HepG2 (cell line): Measurements from ENCODE around the gene REPIN1. TPM values are rescaled to one million over a fixed set of nuclear protein-coding genes. Genes with fewer than 3 reads are reported as not detected.
A peak's percentile ranks its signal among the peaks of the same experiment; 100 is the strongest.

Experiments used
- CEBPG ChIP-seq: IDR thresholded peaks from 2 replicates; pipeline ENCODE4 v1.6.1; 2016
- CENPT ChIP-seq: sonication (generic); formaldehyde crosslinking; IDR thresholded peaks from 2 replicates; pipeline ENCODE4 v1.8.0; 2022; ENCODE audit warnings: low read depth, mild to moderate bottlenecking, moderate library complexity, missing genetic modification reagents
- HNF1A ChIP-seq, 2 experiments: sonication (generic) in 1 of 2; formaldehyde crosslinking in 1 of 2; IDR thresholded peaks; 2 replicates each; pipeline versions ENCODE4 v1.4.0 to v1.6.1; 2016 to 2020; ENCODE audit warnings: borderline replicate concordance in 1 of 2, low read depth in 1 of 2, mild to moderate bottlenecking in 1 of 2, missing genetic modification reagents in 1 of 2
- HOXA3 ChIP-seq: sonication (generic); formaldehyde crosslinking; IDR thresholded peaks from 2 replicates; pipeline ENCODE4 v1.5.0; 2020; ENCODE audit warnings: missing genetic modification reagents
- MED1 ChIP-seq: sonication (generic); formaldehyde crosslinking; IDR thresholded peaks from 2 replicates; pipeline ENCODE4 v1.4.0; 2020; ENCODE audit warnings: missing genetic modification reagents
- MEIS1 ChIP-seq: sonication (generic); formaldehyde crosslinking; IDR thresholded peaks from 2 replicates; pipeline ENCODE4 v1.9.0; 2021; ENCODE audit warnings: mild to moderate bottlenecking, missing genetic modification reagents, moderate library complexity, borderline replicate concordance
- NONO ChIP-seq, 2 experiments: fragments of 450-650 bp in 1 of 2; sonication (generic) in 1 of 2; formaldehyde crosslinking in 1 of 2; IDR thresholded peaks in 1 of 2; conservative IDR thresholded peaks in 1 of 2; 2 replicates each; pipeline versions ENCODE4 v1.6.1 to v1.8.0; 2017 to 2022; ENCODE audit warnings: mild to moderate bottlenecking in 1 of 2, missing genetic modification reagents in 1 of 2, moderate library complexity in 1 of 2
- POLR2A ChIP-seq, 2 experiments: IDR thresholded peaks; 2 replicates each; pipeline ENCODE4 v1.6.1; 2011; ENCODE audit warnings: low read depth in 2 of 2, low read length in 2 of 2, mild to moderate bottlenecking in 1 of 2, moderate library complexity in 1 of 2; ENCODE audit not compliant: insufficient read depth in 1 of 2
- SRSF1 ChIP-seq: fragments of 200-400 bp; formaldehyde crosslinking; optimal IDR thresholded peaks from 2 replicates; pipeline ENCODE3; 2017; ENCODE audit warnings: mild to moderate bottlenecking, low read depth, low read length, moderate library complexity
- THRA ChIP-seq: sonication (generic); formaldehyde crosslinking; IDR thresholded peaks from 2 replicates; pipeline ENCODE4 v1.4.0; 2020; ENCODE audit warnings: missing genetic modification reagents, borderline replicate concordance
- WIZ ChIP-seq: sonication (generic); formaldehyde crosslinking; IDR thresholded peaks from 2 replicates; pipeline ENCODE4 v1.5.1; 2020; ENCODE audit warnings: mild to moderate bottlenecking, missing genetic modification reagents
- ZBTB25 ChIP-seq: IDR thresholded peaks from 2 replicates; pipeline ENCODE4 v1.6.1; 2018; ENCODE audit warnings: missing genetic modification reagents
- ZFYVE20 ChIP-seq: sonication (generic); formaldehyde crosslinking; IDR thresholded peaks from 2 replicates; pipeline ENCODE4 v1.8.0; 2023; ENCODE audit warnings: low read depth, mild to moderate bottlenecking, moderate library complexity, missing genetic modification reagents, borderline replicate concordance
- ZNF251 ChIP-seq: sonication (generic); formaldehyde crosslinking; IDR thresholded peaks from 2 replicates; pipeline ENCODE4 v1.9.0; 2021; ENCODE audit warnings: mild to moderate bottlenecking, missing genetic modification reagents
- ZNF296 ChIP-seq: sonication (generic); formaldehyde crosslinking; conservative IDR thresholded peaks from 2 replicates; pipeline ENCODE4 v1.5.0; 2020; ENCODE audit warnings: mild to moderate bottlenecking, missing genetic modification reagents
- ZNF563 ChIP-seq: sonication (generic); formaldehyde crosslinking; IDR thresholded peaks from 2 replicates; pipeline ENCODE4 v1.8.0; 2022; ENCODE audit warnings: mild to moderate bottlenecking, moderate library complexity, missing genetic modification reagents
- ZNF768 ChIP-seq: sonication (generic); formaldehyde crosslinking; IDR thresholded peaks from 2 replicates; pipeline ENCODE4 v1.4.0; 2020; ENCODE audit warnings: missing genetic modification reagents
- ZNF777 ChIP-seq: sonication (generic); formaldehyde crosslinking; IDR thresholded peaks from 2 replicates; pipeline ENCODE4 v1.4.0; 2020; ENCODE audit warnings: missing genetic modification reagents
- ZNF879 ChIP-seq: sonication (generic); formaldehyde crosslinking; IDR thresholded peaks from 2 replicates; pipeline ENCODE4 v1.8.1; 2023; ENCODE audit warnings: missing genetic modification reagents
- polyA plus RNA-seq, 8 experiments: library from polyadenylated mRNA; depleted of rRNA in 3 of 8; stranded (reverse) in 7 of 8; unstranded in 1 of 8; fragments of >200 nt; fragmentation: Illumina TruSeq in 4 of 8; extraction: Trizol in 4 of 8; gene quantifications; 2 replicates each; pipeline versions ENCODE4 v1.2.1 to v1.2.3, GENCODE V29; 2011 to 2016; ENCODE audit warnings: low read depth in 4 of 8, missing spikeins in 1 of 8, mixed read lengths in 1 of 8; ENCODE audit not compliant: insufficient read depth in 1 of 8
- total RNA-seq, 5 experiments: library from RNA; depleted of rRNA; stranded (reverse); fragments of >200 nt; fragmentation: Illumina TruSeq; extraction: Trizol; gene quantifications; 2 replicates each; pipeline ENCODE4 v1.2.3, GENCODE V29; 2016; ENCODE audit warnings: low read depth in 1 of 5
- TF ChIP-seq, protein P1 (sequence below): sonication (generic); formaldehyde crosslinking; IDR thresholded peaks from 2 replicates; pipeline ENCODE4 v1.5.1; 2020; ENCODE audit warnings: missing genetic modification reagents, mild to moderate bottlenecking, borderline replicate concordance

The REPIN1 gene
- total and polyA plus RNA-seq, 2 of the 13 experiments (the other 11 are each of a cell fraction or from before 2014, with no cell fraction given), result 69.9 to 108 TPM

DNA sequence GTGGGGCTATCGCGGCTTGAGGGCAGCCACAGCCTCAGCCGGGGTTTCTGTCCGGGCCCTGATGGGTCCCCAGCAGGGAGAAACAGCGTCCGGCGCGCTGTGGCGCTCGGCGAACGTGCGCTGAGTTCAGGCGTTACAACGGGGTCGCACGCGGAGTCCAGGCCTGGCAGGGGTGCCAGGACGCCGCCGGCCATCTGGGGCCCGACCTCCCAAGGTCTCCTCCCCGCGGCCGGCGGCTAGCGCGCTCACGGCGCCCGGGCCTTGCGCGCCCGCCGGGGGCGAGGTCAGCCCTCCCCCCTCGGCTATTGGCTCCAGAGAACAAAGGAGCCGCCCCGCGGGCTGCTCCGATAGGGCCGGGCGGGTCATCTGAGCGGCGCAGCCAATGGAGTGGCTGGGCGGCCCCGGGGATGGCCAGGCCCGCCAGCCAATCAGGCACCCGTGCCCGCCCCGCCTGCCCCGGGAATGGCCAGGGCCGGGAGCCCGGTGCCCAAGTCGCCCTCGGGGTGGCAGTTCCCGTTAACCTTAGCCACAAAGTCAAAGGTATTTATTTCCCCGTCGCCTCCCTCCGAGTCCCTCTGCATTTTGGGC is 10.3 kb downstream of the REPIN1 start, which contains the start of gene ZNF775 (continued):
- TF ChIP-seq THRA (CRISPR knock-in tag) (peak; percentile 25; the same call in 1 of the 2 replicates), ZNF251 (CRISPR knock-in tag) (0 out of 2 replicates have a peak, but pooled peaks have one; percentile 72), ZNF768 (CRISPR knock-in tag) (peak; percentile 36; the same call in 1 of the 2 replicates), ZNF563 (CRISPR knock-in tag) (peak; percentile 57; the same call in 1 of the 2 replicates), CEBPG (no peak), SRSF1 (peak; percentile 95), ZNF296 (CRISPR knock-in tag) (0 out of 2 replicates have a peak, but pooled peaks have one; percentile 3), ZBTB25 (CRISPR knock-in tag) (peak; percentile 50; the same call in 1 of the 2 replicates), MEIS1 (CRISPR knock-in tag) (0 out of 2 replicates have a peak, but pooled peaks have one; percentile 34), ZNF777 (CRISPR knock-in tag) (peak; percentile 43; the same call in 1 of the 2 replicates), NONO (IDR thresholded peaks at IDR 0.05) (no peak), NONO (CRISPR knock-in tag; conservative IDR thresholded peaks at IDR 0.05) (peak; percentile 41; the same call in 1 of the 2 replicates), WIZ (CRISPR knock-in tag) (no peak), MED1 (peak; percentile 59), POLR2A (IDR thresholded peaks at IDR 0.05; ENCODE audit: insufficient read depth in 1 of 2, low read depth in 2 of 2, low read length in 2 of 2) (peak; percentile 85 to 93), HOXA3 (CRISPR knock-in tag) (peak; percentile 46; the same call in 1 of the 2 replicates), CENPT (CRISPR knock-in tag) (peak; percentile 46; the same call in 1 of the 2 replicates), ZFYVE20 (no peak), ZNF879 (no peak), HNF1A (IDR thresholded peaks at IDR 0.05; ENCODE audit: low read depth) (no peak), HNF1A (CRISPR knock-in tag; IDR thresholded peaks at IDR 0.05; ENCODE audit: borderline replicate concordance) (peak; percentile 41; the same call in 1 of the 2 replicates)
- TF ChIP-seq, protein P1, sequence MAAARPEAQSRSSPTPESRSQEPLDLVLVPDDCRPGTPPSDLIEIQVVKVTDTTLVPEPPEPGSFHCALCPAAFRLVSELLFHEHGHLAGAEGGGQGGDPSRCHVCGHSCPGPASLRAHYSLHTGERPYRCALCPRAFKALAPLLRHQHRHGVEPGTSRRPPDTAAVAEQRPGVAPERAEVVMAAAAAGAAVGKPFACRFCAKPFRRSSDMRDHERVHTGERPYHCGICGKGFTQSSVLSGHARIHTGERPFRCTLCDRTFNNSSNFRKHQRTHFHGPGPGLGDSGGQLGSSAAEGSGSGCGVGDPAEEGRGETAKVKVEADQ, result no peak; the same call in 1 of the 2 replicates
